HG03066 (cell line): Measurements from ENCODE around the gene SPHK2.
"Not testable (repeated sequence)": the region's sequence is repeated elsewhere in the genome, so short reads cannot be mapped to it uniquely, and the experiment has no call there.

Experiments used
- ATAC-seq: cut with Tn5 transposase; IDR thresholded peaks from one replicate; pipeline ENCODE4 v1.9.1; 2021; ENCODE audit warnings: low read depth; ENCODE audit not compliant: unreplicated experiment

SPHK2 gene

DNA sequence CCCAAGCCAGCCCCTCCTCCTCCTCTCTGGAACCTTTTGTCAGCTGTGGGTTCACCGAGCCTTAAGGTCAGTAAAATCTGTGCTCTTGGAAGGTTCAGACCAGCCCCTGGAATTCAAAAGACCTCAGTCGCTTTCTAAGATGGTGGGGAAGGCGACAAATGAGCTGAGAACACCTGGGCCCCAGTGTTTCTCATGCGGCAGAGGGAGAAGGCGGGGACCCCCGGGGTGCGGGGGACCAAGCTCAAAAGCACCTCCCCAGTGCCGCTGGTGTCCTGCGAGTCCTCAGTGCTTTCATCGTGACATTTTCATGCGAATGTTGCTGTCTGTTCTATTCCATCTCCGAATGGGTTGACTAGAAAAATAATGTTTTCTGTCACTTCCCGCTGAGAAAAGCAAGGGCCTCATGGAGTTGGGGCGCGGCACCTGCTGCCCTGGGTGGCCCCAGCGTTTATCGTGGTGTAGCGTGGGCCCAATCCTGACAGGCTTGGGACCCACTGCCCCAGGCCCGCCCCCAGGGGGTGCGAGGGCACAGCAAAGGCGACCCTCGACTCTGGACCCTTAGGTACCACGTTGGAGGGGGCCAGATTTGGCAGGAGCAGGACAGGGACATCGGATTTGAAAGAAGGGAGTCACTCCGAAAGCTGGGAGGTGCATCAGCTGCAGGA, 54.3 kb downstream of the SPHK2 start:
- no peak for ATAC-seq

DNA sequence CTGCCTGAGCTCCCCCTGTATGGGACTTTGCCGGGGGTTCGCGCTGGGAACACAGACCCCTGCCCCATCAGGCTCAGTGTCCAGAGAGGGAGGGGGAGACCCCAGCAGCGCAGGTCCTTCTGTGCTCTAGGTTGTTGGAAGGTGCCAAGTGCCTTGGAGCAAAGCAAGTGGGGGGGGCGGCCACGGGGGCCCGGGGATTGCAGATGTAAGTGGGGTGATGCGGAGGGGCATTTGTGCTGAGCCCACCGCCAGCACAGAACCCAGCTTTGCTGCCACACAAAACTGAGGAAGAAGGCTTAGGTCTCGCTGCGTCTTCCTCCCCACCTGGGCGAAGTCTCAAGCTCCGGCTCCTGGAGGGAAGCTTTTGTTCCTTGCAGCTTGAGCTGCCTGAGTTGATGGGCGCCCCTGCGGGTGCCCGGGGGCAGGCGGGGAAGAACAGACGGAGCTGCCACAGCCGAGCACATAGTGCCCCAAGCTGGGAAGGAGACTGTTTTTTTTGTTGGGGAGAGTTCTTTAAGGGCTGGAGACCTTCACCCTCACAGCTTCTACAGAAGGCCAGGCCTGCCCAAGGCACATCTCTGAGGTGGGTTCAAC, 55.0 kb downstream of the SPHK2 start:
- ATAC-seq, result no peak

GRCh38 chr19:48674921-48675824, 55.9 kb downstream of the SPHK2 start:
- ATAC-seq, result no peak

GRCh38 chr19:48676487-48676886, 57.2 kb downstream of the SPHK2 start:
- no peak for ATAC-seq

DNA sequence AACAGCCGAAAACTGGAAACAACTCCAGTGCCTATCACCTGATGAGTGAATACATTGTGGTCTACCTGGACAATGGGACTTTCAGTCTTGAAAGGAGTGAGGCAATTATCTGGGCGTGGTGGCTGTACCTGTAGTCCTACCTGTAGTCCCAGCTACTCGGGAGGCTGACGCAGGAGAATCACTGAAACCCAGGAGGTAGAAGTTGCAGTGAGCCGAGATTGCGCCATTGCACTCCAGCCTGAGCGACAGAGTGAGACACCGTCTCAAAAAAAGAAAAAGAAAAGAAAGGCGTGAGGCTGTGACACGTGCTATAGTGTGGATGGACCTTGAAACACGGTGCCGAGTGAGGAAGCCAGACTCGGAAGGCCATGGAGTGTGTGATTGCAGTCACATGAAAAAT, 57.6 kb downstream of the SPHK2 start:
- no peak for ATAC-seq

GRCh38 chr19:48678201-48678600, 58.9 kb downstream of the SPHK2 start:
- no peak for ATAC-seq

DNA sequence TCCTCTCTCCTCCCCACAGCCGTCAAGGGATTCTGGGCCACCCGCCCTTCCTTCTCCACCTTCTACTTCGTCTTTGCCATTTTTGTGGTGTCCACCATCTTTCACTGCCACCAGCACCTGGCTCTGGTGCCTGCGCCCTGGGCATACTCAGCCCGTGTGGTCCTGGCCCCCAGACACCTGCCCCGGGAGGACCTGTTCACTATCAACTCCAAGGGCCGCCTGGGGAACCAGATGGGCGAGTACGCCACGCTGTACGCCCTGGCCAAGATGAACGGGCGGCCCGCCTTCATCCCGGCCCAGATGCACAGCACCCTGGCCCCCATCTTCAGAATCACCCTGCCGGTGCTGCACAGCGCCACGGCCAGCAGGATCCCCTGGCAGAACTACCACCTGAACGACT, 60.7 kb downstream of the SPHK2 start:
- ATAC-seq, result not testable (repeated sequence)
